HG03097 (cell line): ENCODE measurements around the gene HEPN1.

Experiments used
- ATAC-seq: cut with Tn5 transposase; IDR thresholded peaks from one replicate; pipeline ENCODE4 v1.9.1; 2021; ENCODE audit not compliant: unreplicated experiment, low FRiP score

Gene HEPN1

DNA sequence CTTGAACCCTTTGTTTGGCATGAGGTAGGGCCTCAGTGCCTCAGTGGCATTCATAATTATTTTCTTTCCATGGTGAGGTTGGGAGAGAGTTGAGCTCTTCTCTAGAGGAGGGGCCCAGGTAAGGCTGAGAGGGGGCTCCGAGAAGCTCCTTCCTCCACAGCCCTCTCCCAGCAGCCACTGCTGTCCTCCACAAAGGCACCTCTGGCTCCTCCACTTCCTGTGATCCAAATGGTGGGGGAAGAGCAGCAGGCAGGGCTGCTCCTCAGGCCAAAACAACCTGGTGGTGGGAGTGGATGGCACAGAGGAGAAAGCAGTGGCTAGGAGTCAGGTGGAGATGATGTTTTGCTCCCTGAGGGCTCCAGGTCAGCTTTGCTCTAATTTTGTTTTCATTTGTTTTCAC, 34.7 kb upstream of the HEPN1 start:
- no peak for ATAC-seq

GRCh38 chr11:124884869-124885479, 34.1 kb upstream of the HEPN1 start:
- ATAC-seq: no peak

GRCh38 chr11:124886476-124886875, 32.6 kb upstream of the HEPN1 start:
- ATAC-seq: no peak

GRCh38 chr11:124886978-124887666, 31.9 kb upstream of the HEPN1 start:
- ATAC-seq: no peak

DNA sequence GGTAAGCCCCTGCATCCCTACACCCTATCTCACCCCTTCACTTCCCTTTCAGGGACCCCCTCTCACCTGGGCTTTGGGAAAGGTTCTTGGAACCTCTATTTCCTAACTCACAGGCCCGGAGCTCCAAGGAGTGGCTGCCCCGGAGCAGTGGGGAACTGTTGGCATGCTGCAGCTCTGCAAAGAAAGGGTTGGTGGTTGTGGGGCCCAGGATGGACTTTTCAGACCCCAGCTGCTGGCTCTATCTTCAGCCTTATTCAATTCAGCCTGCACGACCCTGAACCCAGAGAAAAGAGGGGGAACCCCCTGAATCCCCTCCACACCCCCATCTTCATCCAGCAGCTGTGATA, 31.4 kb upstream of the HEPN1 start:
- ATAC-seq: no peak

- no peak for ATAC-seq
Observed at GRCh38 chr11:124889191-124890091, 29.6 kb upstream of the HEPN1 start.

DNA sequence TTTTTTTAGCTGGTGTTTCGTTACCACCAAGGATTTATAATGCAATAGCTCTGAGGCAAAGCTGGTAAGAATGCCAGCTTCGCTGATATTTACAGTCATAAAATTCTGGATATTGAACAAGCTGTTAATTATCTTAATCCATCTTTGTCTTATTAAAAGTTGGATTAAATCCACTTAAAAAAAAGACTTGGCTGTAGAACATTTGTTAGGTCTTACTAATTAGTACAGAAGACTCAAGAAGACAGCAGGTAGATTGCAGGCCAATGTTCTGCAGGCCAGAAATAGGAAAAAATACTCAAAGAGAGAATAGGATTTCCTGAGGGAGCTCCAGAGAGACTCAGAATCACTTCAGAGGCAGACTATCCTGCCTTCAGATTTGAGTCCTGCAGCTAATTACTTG, 28.9 kb upstream of the HEPN1 start:
- no peak for ATAC-seq

GRCh38 chr11:124890683-124891372, 28.2 kb upstream of the HEPN1 start:
- ATAC-seq: no peak

- ATAC-seq: no peak
Observed at GRCh38 chr11:124891373-124891861, 27.6 kb upstream of the HEPN1 start.

GRCh38 chr11:124892146-124892545, 26.9 kb upstream of the HEPN1 start:
- no peak for ATAC-seq

DNA sequence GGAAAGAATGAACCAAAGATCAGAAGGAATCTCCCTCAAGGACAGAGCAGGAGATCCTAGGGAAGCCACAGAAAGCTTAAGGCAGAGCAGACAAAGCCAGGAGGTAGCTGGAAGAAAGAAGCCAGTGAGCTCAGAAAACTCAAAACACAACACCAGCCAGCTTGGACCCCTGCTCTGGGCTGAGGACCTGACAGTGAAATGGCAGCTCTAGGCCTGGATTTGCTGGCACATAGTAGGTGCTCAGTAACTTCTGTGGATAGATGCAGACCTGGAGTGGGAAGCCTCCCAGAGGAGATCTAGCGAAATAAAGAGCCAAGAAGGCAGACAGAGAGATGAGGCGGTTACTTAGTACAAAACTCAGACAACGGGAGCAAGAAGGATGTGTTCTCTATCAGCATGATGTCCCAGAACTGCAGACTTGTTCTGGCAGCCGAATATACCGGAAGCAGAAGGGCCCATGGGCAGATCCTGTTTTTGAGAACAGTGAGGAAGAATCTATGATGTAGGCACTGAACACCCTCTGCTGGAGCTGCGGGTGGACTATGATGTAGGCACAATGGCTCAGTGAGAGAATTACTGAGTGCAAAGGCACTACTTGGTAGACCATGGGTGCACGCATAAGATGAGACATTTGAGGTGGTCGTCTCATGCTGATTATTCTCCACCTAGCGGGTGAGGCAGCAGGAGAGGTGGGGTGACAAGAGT, 26.1 kb upstream of the HEPN1 start:
- no peak for ATAC-seq

DNA sequence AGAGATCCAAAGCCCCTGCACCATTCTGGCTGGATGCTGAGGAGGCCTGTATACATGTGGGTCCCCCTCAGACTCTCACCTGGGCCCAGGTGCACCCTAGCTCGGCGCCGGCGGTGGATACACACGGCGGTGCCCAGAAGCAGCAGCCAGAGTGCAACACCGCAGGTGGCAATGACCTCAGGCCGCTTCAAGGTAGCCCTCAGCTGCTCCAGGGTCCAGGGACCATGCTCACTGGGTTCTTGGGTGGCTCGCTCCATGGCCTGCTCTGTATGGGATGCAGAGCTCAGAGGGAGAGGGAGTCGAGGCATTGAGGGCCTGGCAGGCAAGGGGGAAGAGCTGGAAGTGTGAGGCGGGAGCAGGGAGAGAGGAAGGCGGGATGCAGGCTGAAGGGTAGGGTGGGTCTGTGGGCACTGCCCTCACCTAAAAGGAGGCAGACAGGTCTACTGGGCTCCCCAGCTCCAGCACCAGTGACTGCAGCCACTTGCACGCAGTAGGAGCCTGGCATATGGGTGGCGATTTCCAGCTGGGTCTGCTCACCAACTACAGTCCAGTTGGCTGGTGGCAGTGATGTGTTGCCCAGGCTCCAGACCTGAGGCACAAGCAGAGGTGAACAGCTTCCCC, 25.2 kb upstream of the HEPN1 start:
- no peak for ATAC-seq

GRCh38 chr11:124894606-124895430, 24.2 kb upstream of the HEPN1 start:
- no peak for ATAC-seq

GRCh38 chr11:124895471-124895971, 23.5 kb upstream of the HEPN1 start:
- no peak for ATAC-seq

DNA sequence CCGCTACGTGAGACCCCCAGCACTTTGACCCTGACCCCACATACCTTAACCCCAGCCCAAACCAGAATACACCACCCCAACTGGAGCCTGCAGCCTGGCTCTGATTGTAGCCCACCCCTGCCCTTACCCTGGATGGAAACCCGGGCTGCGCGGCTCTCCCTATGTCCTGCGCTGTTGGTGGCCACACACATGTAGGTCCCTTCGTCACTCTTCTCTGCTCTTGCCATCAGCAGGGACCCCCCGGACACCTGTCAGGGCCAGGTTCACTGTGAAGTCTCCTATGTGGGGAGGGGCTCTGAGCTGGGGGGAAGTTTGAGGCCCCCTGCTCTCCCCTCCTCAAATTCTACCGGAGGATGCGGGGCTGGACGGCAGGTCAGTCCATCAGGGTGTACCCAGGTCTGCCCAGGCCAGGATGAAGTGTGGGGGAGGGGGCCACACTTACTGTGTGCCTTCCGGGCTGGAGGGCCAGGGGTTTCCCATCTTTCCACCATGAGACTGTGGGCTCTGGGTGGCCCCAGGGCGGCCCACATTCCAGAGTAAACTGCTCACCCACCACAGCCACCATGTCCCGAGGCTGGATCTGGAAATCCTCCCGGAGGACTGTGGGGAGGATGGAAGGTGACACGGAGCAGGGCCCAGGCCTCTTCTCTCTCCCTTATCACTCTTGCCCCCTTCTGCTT, 22.8 kb upstream of the HEPN1 start:
- no peak for ATAC-seq

DNA sequence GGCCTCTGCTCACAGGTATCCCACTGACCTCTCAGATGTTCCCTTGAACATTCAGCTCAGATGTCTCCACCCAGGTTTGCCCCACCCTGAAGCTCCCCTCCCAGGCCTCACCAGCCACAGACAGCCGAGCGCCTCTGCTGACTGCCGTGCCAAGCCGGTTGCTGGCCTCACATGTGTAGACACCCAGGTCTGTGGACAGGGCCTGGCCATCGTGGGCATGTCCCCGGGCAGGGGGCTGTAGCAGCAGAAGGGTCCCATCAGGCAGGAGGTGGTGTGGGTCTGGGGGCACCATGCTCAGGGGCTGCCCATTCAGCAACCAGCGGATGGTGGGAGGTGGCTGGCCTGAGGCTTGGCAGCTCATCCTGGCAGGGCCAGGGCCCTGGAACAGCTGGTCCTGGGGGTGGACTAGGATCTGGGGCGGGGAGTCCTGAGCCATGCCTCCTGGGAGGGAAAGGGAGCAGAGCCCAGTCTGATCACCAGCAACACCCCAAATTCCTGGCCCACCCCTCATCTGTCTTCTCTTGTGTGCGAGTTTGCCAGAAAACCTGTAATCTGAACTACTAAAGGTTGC, 22.1 kb upstream of the HEPN1 start:
- no peak for ATAC-seq

- no peak for ATAC-seq
Observed at GRCh38 chr11:124897674-124898262, 21.3 kb upstream of the HEPN1 start, which contains the start of gene ROBO4. Gene ROBO4, minus strand, starts transcription at chr11:124897865. Its CDS starts 70 bp downstream, at chr11:124897795.
